T follicular helper cell (primary cell): ENCODE results near the gene ZNF678.
"Not testable (repeated sequence)": the region's sequence is repeated elsewhere in the genome, so short reads cannot be mapped to it uniquely, and the experiment has no call there.

Source experiments
- DNase-seq: peaks from one replicate; pipeline ENCODE4 v3.0.0-alpha.2; 2020; ENCODE audit warnings: low read depth

Gene ZNF678

DNA sequence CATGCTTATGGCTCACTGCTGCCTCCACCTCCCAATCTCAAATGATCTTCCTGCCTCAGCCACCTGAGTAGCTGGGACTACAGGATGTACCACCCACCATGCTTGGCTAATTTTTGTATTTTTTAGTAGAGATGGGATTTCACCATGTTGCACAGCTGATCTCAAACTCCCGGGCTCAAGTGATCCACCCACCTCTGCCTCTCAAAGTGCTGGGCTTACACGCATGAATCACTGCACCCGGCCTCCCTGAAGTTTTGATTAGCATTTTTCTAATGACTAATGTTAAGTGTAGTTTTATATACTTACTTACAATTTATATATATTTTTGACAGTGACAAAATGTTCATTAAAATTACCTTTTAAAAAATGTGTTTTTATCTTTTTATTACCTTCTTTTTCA, 41.1 kb downstream of the ZNF678 start:
- DNase-seq = no peak

DNA sequence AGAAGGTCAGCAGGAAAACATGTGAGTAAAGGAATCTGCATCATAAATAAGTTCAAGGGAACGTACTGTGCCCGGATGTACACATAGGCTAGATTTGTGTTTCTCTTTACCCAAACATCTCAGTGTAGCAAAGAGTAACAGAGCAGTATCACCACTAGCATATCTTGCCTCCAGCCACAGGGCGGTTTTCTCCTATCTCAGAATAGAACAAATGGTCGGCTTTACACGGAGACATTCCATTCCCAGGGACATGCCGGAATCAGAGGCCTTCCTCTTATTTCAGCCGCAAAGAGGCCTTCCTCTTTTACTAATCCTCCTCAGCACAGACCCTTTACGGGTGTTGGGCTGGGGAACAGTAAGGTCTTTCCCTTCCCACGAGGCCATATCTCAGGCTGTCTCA, 42.9 kb downstream of the ZNF678 start:
- DNase-seq = not testable (repeated sequence)

DNA sequence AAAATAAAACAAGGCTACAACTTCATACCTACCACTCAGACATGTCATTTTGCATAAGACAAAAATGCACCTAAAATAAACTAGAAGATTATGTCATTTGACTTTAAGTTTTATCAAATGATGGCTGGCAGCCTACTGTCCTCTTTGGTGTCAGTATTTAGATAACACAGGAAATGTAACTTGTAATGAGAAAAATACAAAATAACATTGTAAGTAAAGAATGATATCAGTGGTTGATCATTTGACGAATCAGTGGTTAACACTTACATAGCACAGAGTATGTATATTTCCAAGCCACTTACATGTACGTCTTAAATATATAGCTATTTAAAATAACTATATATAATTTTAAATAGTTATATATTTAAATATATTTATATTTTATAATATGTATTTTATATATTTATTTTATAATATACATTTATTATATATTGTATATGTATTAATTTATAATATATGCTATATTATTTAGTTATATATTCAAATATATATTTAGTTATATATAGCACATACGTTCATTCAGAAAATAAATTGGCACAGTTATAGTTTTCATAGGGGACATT, 44.1 kb downstream of the ZNF678 start:
- DNase-seq = no peak

DNA sequence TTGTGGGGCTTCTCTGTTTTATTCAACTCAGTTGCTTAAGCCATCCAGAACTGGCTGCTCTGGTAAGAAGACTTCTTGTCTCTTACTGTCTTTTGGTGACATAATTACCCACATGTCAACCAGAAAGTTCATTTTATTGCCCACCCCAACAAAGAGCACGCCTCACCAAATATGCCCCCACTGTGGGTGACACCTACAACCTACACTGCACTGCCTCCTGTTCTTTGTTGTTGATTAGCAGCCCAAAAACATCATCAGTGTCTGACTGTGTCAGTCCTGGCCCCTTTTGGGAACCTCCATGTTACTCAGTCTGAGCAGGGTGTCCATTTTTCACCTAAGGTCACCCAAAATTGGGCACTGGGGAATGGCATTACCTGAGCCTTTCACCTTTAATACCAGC, 49.3 kb downstream of the ZNF678 start:
- DNase-seq = no peak

DNA sequence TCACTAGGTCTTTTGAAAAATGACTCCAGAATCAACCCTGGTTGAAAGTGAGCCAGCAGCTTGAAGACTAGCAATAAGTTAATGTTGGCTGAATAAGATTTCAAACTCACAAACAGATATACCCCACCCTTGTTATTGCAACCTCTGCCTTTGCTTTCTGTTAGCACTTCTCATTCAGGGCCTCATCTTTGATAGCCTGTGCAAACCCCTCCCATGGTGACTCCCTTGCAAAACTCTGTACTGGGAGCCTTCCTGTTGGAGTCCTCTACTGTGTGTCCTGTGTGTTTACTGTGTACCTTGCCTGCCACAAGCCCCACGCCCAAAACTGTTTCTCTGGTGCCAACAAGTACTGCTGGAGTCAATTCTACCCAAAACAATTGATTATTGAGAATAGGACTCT, 50.2 kb downstream of the ZNF678 start:
- DNase-seq = no peak

DNA sequence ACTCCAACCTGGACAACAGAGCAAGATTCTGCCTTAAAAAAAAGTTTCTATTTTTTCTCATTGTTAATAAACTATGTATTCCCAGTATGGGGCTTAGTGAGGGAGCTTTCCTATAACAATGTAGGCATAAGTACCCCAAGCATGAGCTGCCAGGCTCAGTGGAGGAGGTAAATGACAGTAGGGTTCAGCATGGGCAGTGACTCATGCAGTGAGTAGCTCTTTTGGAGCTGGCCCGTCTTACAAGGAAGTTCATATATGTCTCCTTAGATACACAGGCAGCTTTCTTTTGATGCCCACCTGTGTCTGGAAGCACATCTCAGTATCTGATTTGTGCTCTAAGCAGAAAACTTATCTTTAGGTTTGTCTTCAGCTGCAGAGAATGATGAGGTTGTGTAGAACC, 57.9 kb downstream of the ZNF678 start:
- DNase-seq = no peak

DNA sequence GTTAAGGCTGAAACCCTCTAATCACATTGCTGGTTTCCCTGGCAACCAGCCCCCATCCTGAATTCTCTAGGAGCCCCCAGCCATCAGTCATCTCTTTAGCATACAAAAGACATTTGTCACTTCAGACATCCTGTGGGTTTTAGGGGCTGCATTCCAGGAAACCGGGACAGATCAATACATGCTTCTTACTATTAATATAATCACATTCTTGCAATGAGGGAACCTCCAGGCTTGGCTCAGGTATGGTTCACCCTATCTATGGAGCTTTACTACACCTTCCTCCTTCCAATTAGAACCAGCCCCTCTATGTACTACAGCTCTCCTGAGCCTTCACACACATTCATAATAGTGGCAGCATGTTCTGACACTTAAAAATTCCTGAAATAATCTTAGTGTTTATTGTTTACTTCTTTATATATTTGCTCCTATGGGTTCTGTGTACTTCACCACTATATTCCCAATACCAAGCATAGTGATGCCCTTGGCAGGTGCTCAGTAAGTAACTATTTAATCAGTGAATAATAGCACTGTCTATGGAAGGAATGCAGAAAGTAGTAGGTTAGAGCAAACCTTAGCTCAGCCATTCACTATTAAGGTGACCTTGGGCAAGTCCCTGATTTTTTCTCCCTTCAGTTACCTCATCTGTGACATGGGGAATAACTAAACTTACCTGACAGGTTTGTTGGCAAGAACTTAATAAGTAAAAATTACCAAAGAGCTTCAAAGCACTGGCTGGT, 59.6 kb downstream of the ZNF678 start:
- DNase-seq = no peak

DNA sequence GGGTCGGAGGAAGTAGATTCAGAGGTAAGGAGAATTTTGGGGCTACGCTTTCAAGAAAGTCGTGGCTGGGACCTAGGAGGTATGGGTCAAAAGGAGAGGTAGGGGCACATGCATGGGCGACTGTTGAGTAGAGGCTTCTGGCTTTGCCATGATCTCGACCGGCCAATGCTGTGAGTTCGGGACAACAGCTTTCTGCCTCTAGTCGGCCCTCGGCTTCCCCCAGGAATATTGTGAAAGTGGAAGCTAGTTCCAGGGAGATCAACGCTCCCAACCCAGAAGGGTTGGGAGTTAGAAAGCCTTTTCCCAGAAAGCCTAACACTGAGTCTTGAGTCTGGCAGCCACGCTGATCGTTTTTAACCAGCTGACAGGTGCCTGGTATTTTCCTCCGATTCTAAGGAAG, 69.0 kb downstream of the ZNF678 start:
- no peak for DNase-seq

DNA sequence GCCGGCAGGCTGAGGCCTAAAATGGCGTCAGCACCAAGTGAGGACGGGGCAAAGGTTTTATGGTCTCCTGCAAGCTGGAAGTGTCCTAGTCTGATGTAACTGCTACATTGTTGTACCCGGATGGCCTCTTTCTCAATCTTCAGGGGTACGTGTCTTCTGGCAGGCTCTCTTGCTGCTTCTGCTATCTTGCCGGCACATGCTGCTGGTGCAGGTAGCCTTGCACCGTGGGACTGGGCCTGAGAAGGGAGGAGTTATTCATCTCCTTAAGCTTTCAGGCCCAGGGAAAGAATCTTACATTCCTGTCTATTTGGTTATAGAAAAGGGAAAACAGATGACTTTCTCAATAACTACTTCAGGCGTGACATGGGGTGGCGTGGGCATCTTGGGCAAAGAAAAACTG, 72.2 kb downstream of the ZNF678 start:
- no peak for DNase-seq

DNA sequence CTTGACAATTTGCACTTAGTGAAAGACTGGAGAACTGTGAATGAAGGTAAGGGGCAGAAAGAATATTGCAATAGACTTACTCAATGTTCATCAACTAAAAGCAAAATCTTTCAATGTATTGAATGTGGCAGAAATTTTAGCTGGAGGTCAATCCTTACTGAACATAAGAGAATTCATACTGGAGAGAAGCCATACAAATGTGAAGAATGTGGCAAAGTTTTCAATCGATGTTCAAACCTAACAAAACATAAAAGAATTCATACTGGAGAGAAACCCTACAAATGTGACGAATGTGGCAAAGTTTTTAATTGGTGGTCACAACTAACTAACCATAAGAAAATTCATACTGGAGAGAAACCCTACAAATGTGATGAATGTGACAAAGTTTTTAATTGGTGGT, 91.1 kb downstream of the ZNF678 start:
- no peak for DNase-seq

DNA sequence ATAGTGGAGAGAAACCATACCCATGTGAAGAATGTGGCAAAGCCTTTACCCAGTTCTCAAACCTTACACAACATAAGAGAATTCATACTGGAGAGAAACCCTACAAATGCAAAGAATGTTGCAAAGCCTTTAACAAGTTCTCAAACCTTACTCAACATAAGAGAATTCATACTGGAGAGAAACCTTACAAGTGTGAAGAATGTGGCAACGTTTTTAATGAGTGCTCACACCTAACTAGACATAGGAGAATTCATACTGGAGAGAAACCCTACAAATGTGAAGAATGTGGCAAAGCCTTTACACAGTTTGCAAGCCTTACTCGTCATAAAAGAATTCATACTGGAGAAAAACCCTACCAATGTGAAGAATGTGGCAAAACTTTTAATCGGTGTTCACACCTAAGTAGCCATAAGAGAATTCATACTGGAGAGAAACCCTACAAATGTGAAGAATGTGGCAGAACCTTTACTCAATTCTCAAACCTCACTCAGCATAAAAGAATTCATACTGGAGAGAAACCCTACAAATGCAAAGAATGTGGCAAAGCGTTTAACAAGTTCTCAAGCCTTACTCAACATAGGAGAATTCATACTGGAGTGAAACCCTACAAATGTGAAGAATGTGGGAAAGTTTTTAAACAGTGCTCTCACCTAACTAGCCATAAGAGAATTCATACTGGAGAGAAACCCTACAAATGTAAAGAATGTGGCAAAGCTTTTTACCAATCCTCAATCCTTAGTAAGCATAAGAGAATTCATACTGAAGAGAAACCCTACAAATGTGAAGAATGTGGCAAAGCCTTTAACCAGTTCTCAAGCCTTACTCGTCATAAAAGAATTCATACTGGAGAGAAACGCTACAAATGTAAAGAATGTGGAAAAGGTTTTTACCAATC, 91.7 kb downstream of the ZNF678 start:
- DNase-seq = no peak

DNA sequence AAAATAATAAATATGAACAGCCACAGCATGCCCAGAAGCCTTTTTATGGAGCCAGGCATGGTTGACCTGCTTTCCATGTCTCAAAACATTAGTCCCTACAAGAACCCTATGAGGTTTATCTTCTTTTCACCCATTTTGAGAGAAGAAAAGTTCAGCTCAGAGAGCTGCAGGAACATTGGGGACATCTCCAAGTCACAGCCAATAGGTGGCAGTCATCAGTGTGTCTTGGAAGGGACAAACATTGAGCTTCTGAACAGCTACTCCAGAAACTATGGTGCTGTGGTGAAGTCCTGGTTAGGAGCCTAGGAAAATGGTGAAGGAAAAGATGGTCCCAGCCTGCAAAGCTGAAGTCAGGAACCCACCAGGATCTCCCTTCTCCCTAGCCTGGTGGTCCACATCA, 98.1 kb downstream of the ZNF678 start:
- no peak for DNase-seq

DNA sequence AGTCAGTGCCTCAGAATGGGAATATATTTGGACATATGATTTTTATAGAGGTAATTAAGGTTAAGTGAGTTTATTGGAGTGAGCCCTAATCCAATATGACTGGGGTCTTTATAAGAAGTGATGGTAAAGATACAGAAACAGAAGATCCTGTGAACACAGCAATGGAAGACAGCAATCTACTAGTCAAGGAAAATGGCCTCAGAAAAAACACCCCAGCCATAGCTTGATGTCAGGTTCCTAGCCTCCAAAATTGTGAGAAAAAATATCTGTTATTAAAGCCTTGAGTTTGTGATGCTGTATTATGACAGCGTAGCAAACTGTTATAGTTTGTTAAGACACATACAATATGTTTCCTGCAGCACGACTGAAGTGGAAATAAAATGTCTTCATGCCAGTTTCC, 99.6 kb downstream of the ZNF678 start:
- no peak for DNase-seq

DNA sequence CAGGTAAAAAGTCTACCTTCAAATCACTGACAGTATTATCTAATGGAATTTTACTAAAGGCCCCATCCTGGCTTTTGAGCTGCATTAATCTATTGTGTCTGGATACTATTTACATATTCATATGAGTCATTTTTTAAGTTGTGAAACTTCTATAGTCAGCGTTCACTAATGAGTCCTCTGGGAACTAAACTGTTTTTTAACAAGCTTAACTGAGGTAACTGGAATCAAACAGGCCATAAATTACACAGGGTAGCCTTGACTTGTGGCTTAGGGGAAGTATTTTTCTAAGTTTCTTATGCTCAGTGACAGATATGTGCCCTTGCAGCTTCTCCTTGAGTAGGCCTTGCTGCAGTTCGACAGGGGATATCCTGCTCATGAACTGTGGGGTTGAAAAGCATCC, 102.9 kb downstream of the ZNF678 start:
- no peak for DNase-seq

DNA sequence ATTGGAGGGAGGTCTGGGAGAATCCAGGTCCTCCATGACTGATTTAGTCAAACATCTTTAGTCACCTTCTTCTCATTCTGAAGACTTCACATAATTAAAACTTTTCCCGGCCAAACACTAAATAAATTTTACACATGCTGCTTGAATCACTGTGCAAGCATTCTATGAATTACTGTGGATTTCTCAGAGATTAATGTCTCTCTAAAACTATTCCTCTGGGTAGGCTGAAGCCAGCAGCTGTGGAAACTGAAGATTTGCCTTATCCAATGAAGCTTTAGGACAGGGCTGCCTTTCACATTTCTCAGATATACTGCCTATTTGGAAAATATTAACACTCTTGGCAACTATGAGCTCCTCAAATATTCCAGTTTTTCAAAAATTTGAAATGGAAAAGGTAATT, 110.1 kb downstream of the ZNF678 start:
- DNase-seq = no peak

DNA sequence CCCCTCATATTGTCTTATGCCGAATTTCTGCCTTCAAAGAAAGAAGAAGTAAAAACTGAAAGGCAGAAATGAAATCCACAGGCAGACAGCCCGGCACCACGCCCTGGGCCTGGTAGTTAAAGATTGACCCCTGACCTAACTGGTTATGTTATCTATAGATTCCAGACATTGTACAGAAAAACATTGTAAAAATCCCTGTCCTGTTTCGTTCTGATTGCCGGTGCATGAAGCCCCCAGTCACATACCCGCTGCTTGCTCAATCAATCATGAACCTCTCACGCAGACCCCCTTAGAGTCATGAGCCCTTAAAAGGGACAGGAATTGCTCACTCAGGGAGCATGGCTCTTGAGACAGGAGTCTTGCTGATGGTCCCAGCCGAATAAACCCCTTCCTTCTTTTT, 122.5 kb downstream of the ZNF678 start:
- DNase-seq = no peak

DNA sequence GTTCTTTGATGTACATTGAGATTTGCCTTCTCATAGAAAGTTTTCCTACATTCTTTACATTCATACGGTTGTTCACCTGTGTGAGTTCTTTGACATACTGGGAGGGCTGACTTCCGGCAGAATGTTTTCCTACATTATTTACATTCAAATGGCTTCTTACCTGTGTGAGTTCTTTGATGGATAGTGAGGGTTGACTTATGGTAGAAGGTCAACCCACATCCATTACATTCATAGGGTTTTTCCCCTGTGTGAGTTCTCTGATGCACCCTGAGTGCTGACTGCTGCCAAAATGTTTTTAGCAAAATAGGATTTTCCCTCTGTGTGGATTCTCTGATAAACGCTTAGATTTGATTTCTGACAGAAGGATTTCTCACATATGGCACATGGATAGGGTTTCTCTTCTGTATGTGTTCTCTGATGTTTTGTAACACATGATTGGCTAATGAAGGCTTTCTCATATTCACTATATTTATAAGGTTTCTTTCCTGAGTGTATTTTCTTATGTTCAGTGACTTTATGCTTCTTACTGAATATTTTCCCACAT, 134.0 kb downstream of the ZNF678 start:
- DNase-seq = no peak

DNA sequence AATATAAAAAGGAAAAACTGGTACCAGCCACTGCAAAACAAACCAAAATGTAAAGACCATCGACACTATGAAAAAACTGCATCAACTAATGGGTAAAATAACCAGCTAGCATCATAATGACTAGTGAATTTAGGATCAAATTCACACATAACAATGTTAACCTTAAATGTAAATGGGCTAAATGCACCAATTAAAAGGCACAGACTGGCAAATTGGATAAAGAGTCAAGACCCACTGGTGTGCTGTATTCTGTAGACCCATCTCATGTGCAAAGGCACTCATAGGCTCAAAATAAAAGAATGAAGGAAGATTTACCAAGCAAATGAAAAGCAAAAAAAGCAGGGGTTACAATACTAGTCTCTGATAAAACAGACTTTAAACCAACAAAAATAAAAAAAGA, 138.3 kb downstream of the ZNF678 start:
- not testable (repeated sequence) for DNase-seq

DNA sequence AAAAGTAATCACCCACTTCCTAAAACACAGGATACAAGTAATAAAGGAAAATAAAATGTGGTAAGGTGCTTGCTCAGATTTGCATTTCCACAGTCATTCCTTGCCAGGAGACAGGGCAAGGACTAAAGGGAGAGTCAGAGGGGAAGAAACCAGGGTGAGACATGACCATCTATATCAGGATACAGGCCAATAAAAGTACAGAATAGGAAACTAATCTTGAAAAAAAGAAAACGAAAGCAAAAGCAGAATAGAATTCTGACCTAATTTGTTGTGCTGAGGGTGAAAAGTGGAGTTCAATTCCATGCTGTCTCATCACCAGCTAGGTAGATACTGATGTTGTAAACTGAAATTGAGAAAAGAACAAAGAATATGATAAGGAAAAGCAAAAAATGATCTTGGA, 144.5 kb downstream of the ZNF678 start:
- no peak for DNase-seq

DNA sequence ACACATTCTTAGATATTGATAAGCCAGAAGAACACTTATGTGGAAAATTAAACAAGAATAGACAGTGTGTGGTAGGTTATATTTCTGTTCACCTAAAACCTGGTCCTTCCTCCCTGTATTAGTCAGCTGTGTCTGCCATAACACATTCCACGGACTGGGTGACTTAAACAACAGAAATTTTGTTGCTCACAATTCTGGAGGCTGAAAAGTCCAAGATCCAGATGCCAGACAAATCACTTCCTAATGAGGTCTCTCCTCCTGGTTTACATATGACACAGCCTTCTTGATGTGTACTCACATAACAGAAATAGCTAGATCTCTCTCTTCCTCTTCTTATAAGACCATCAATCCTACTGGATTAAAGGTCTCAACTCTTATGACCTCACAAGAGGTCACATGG, 146.1 kb downstream of the ZNF678 start:
- DNase-seq = no peak

DNA sequence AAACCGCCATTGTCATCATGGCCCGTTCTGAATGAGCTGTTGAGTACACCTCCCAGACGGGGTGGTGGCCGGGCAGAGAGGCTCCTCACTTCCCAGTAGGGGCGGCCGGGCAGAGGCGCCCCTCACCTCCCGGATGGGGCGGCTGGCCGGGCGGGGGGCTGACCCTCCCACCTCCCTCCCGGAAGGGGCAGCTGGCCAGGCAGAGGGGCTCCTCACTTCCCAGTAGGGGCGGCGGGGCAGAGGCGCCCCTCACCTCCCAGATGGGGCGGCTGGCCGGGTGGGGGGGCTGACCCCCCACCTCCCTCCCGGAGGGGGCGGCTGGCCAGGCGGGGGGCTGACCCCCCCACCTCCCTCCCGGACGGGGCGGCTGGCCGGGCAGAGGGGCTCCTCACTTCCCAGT, 147.1 kb downstream of the ZNF678 start:
- not testable (repeated sequence) for DNase-seq

DNA sequence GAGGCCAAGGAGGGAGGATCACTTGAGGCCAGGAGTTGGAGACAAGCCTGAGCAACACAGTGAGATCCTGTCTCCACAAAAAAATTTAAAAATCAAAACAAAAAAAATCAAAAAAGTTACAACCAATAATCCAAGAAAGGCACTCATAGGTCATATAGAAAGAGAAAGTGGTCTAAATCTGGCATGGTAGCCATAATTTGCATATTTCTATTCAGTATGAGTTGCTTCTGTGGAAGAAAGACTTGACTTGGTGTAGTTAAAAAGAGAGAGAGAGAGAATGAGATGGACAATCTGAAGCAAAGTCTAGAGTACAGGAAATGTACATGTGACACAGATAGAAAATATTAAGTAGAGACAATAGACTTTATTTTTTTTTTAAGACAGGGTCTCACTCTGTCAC, 149.3 kb downstream of the ZNF678 start:
- DNase-seq = no peak

DNA sequence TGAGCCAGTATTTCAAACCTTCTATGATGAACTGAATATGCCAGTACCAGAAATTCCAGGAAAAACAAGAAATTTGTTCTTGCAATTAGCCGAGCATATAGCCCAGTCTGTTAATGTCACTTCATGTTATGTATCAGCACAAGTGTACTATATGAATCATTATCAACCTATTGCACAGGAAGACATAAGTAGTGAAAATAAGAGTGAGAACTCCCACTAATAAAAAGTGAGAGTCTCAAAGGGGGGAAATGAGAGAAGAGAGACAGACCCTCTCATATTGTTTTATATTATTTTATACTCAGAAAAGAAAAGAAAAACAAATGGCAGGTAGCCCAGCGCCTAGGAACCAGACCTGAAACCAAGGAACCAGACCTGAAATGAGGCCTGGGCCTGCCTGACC, 155.6 kb downstream of the ZNF678 start:
- no peak for DNase-seq
